A549 (cell line): Measurements from ENCODE around the gene LSM11.

Experiments used
- CTCF ChIP-seq: fragments of >200 bp; sonication (Bioruptor Twin); formaldehyde crosslinking; IDR thresholded peaks from 3 replicates; pipeline ENCODE4 v1.5.1; 2016
- POLR2A ChIP-seq: IDR thresholded peaks from 2 replicates; pipeline ENCODE4 v1.6.1; 2012; ENCODE audit warnings: mild to moderate bottlenecking, low read length

GRCh38 chr5:157721159-157721558 lies 22.4 kb upstream of the LSM11 start:
- TF ChIP-seq POLR2A (no peak), CTCF (no peak)
